Activated CD8-positive, alpha-beta T cell treated with anti-CD3 and anti-CD28 coated beads, Interleukin-2, amount 10 ng/mL, durations not matched to agents 7 days and 5 days (primary cell): ENCODE results near the gene PFN1. TPM values are rescaled to one million over a fixed set of nuclear protein-coding genes. Genes with fewer than 3 reads are reported as not detected.
A peak's percentile ranks its signal among the peaks of the same experiment; 100 is the strongest.

Experiments
- ATAC-seq: fragments of 150-1000 bp; cut with Tn5 transposase; one replicate; pipeline ENCODE4 v1.10.0; 2021; ENCODE audit warnings: moderate library complexity
- CTCF ChIA-PET: fragments of 350-600 bp; sonication (Branson Sonifier 250); formaldehyde crosslinking; loops from one replicate; lab custom pipeline; 2021; ENCODE audit warnings: antibody characterized with exemption; lab: Charles Lee
- POLR2A ChIA-PET: fragments of 350-600 bp; sonication (Branson Sonifier 250); formaldehyde crosslinking; loops from one replicate; lab custom pipeline; 2021; ENCODE audit warnings: antibody characterized with exemption; lab: Charles Lee
- DNase-seq: peaks from one replicate; pipeline ENCODE4 v3.0.0-alpha.2; 2020
- H3K27ac Mint-ChIP-seq: one replicate; pipeline ENCODE4 v1.8.0; 2021; ENCODE audit warnings: mild to moderate bottlenecking, mixed read lengths
- H3K27me3 Mint-ChIP-seq: one replicate; pipeline ENCODE4 v1.8.0; 2021; ENCODE audit warnings: low read depth, mixed read lengths
- H3K36me3 Mint-ChIP-seq: one replicate; pipeline ENCODE4 v1.8.0; 2021; ENCODE audit warnings: low read depth, mixed read lengths
- H3K4me1 Mint-ChIP-seq: one replicate; pipeline ENCODE4 v1.8.0; 2021; ENCODE audit warnings: low read depth, mixed read lengths
- H3K4me3 Mint-ChIP-seq: one replicate; pipeline ENCODE4 v1.8.0; 2021; ENCODE audit warnings: mild to moderate bottlenecking, mixed read lengths
- H3K9me3 Mint-ChIP-seq: one replicate; pipeline ENCODE4 v1.8.0; 2022; ENCODE audit warnings: mixed read lengths; ENCODE audit not compliant: insufficient read depth
- total RNA-seq, 2 experiments: library from RNA; stranded (reverse); gene quantifications; one replicate each; pipeline ENCODE4 v1.2.3, GENCODE V29; 2021

Gene PFN1
- total RNA-seq: 1,000 to 10,000 TPM; 2,493 to 2,581 TPM

DNA sequence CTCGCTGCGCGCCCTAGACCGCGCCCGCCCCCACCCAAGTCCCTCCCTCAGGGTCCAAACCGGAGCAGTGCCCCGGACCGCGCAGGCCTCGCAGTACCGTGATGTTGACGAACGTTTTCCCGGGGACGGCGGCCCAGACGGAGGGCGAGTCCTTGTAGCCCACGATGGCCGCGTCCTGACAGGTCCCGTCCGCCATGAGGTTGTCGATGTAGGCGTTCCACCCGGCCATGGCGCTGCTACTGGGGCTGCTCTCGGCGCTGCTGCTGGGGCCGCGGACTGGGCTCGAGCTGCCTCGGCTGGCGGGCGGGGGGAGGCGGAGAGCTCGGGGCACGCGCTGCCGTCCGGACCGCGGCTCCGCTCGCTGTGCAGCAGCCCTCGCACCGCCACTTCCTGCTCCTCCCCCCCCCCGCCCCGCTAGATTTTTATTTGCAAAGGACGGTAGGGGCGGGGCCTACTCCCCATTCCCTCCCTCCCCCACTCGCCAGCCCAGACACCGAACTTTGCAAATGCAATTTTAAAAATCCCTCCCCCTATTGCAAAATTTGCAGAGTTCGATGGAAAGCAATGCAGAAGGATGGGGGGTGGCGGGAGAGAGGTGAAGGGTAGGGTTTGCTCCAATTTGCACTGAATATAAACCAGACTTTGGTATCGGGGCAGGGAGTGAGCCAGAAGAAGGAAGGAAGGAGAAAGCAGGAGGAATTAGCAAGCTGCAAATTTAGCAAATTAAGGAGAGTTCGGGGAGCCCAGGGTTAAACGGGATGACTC, at the start of gene PFN1:
Gene PFN1 (minus strand): TSS at position 365 of the 765 bp plus-strand sequence. CDS start 136 bp downstream, at position 229.
- Mint-ChIP-seq H3K27ac (peak within 1 kb of the TSS; percentile 99), H3K9me3 (no peaks in the 10 kb centered on the region), H3K4me3 (peak within 1 kb of the TSS; percentile 97), H3K36me3 (peaks cover 46% of the 10 kb centered on the region), H3K27me3 (no peaks in the 10 kb centered on the region), H3K4me1 (peaks cover 44% of the 10 kb centered on the region)
- DNase-seq (peak; percentile 96), ATAC-seq (peak; percentile 33)
- CTCF ChIA-PET: interaction anchor here (1.2 to 3.5 kb wide), 3 partner anchors 9 to 39 kb away, joined by 4 to 13 read pairs (median 4); partner anchors contain the start of gene SPAG7
- POLR2A ChIA-PET: interaction anchor here (0.8 to 10.0 kb wide), 14 partner anchors 8 to 443 kb away, joined by 3 to 239 read pairs (median 5); partner anchors contain the start of genes C17orf107, CHRNE, INCA1 and KIF1C

DNA sequence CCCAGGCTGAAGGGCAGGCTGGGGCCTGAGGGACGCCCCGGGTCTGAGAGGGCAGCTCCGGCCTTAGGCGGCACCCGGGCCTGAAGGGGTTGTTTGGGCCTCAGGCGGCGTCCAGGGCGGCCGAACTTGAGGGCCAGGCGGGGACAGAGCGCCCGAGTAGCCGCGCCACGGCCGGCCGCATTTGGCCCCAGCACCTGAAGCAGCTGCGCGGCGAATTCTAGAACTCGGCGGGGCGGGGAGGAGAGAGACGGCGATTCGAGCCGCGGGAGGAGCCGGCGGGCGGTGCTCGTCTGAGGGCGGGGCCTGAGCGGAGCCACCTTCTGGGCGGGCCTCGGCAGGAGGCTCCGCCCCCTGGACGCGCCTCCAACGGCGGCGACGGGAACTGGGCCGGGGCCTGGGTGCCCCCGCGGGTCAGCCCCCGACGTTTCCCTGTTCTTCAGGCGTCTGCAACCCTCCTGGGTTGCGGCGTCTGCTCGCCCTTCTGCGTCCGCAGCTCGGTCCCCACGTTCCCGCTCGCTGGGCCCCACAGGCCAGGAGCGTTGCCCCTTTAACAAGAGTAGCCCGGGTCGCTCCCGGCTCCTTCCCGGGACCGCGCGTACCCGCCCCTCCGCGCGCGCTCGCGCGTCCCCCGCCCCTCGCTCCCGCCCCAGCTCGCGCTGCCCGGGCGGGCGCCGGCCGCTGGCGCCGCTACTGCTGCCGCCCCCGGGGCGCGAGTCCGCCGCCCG, 49.1 kb upstream of the PFN1 start, which contains the start of the genes INCA1 and KIF1C:
Gene INCA1 (minus strand): TSS at position 221 of the 725 bp plus-strand sequence. CDS start 3,085 bp downstream, outside the sequence.
Gene KIF1C (plus strand): TSS at position 649 of the 725 bp plus-strand sequence. CDS start 2,297 bp downstream, outside the sequence.
- Mint-ChIP-seq H3K27ac (peak within 1 kb of the TSS; percentile 84), H3K4me1 (peaks cover 18% of the 10 kb centered on the region), H3K27me3 (peaks cover 6% of the 10 kb centered on the region), H3K9me3 (no peaks in the 10 kb centered on the region), H3K36me3 (peaks cover 18% of the 10 kb centered on the region), H3K4me3 (peak within 1 kb of the TSS; percentile 81)
- CTCF ChIA-PET: interaction anchor here (1.1 to 1.8 kb wide), 4 partner anchors 9 to 89 kb away, joined by 3 to 13 read pairs (median 5); partner anchors contain the start of gene CAMTA2
- POLR2A ChIA-PET: interaction anchor here (0.7 to 2.6 kb wide), 6 partner anchors 9 to 194 kb away, joined by 3 to 10 read pairs (median 8); partner anchors contain the start of genes PFN1, RNF167, SLC25A11 and ZNF594
- DNase-seq (peak; percentile 94), ATAC-seq (peak; percentile 92)

DNA sequence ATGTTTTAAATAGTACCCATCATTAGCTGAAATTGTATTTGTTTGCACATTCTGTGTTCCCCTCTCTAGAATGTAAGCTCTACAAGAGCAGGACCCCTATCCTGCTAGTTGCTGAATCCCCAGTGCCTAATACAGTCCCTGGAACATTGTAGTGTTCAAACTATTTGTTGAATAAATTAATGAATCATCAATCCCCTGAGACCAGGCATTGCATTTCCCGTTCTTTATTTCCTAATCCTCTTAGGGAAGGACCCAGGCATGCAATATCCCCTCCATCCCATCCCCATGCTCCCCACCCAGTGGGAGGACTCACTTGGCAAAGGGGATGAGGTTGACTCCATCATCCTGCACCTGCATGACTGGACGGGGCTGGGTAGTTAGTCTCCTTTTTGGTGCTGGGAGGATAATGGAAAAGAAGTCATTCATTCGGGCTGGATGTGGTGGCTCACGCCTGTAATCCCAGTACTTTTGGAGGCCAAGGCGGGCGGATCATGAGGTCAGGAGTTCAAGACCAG, 45.8 kb upstream of the PFN1 start:
- no peak for DNase-seq

GRCh38 chr17:4987767-4988567, 39.6 kb upstream of the PFN1 start:
- ATAC-seq: no peak
- H3K4me1 Mint-ChIP-seq: peaks cover 41% of the 10 kb centered on the region
- POLR2A ChIA-PET: interaction anchor here (0.6 to 2.4 kb wide), 7 partner anchors 9 to 47 kb away, joined by 3 to 10 read pairs (median 4); partner anchors contain the start of genes INCA1, KIF1C, RNF167 and SLC25A11

More for the DNA sequence above, 45.8 kb upstream of the PFN1 start:
- peaks cover 6% of the 10 kb centered on the region for H3K27me3 Mint-ChIP-seq
- no peak for ATAC-seq
- POLR2A ChIA-PET: interaction anchor here (0.8 to 1.2 kb wide), 2 partner anchors 7 to 85 kb away, joined by 3 to 4 read pairs; partner anchors contain the start of gene ZFP3
- peaks cover 19% of the 10 kb centered on the region for H3K4me1 Mint-ChIP-seq
- CTCF ChIA-PET: no interaction called here
- no peak overlapping the region for H3K4me3 Mint-ChIP-seq
- no peaks in the 10 kb centered on the region for H3K9me3 Mint-ChIP-seq
- H3K27ac Mint-ChIP-seq: no peak overlapping the region
- peaks cover 8% of the 10 kb centered on the region for H3K36me3 Mint-ChIP-seq

GRCh38 chr17:4986951-4987766, 38.8 kb upstream of the PFN1 start, which contains the start of gene CAMTA2:
Gene CAMTA2 (minus strand): TSS chr17:4987675. CDS start chr17:4986222, 1,453 bp downstream.
- Mint-ChIP-seq H3K4me3 (peak within 1 kb of the TSS; percentile 88), H3K36me3 (peaks cover 22% of the 10 kb centered on the region), H3K27me3 (no peaks in the 10 kb centered on the region), H3K4me1 (peaks cover 41% of the 10 kb centered on the region), H3K27ac (peak within 1 kb of the TSS; percentile 92), H3K9me3 (no peaks in the 10 kb centered on the region)
- DNase-seq (peak; percentile 91), ATAC-seq (peak; percentile 89)
- CTCF ChIA-PET: interaction anchor here (0.5 to 5.6 kb wide), 19 partner anchors 8 to 1764 kb away, joined by 3 to 23 read pairs (median 6); partner anchors contain the start of genes CHRNE, INCA1, KIF1C and RNF167
- POLR2A ChIA-PET: interaction anchor here (0.8 to 2.4 kb wide), 9 partner anchors 8 to 46 kb away, joined by 3 to 10 read pairs (median 4); partner anchors contain the start of genes INCA1, KIF1C, RNF167 and SLC25A11

More at GRCh38 chr17:4987767-4988567, 39.6 kb upstream of the PFN1 start:
- Mint-ChIP-seq H3K27ac (peak overlapping the region; percentile 92), H3K4me3 (peak overlapping the region; percentile 88), H3K36me3 (peaks cover 14% of the 10 kb centered on the region), H3K27me3 (no peaks in the 10 kb centered on the region), H3K9me3 (no peaks in the 10 kb centered on the region)
- DNase-seq: no peak
- CTCF ChIA-PET: interaction anchor here (0.5 to 5.6 kb wide), 17 partner anchors 9 to 596 kb away, joined by 3 to 23 read pairs (median 6); partner anchors contain the start of genes INCA1, KIF1C, RNF167 and SLC25A11

DNA sequence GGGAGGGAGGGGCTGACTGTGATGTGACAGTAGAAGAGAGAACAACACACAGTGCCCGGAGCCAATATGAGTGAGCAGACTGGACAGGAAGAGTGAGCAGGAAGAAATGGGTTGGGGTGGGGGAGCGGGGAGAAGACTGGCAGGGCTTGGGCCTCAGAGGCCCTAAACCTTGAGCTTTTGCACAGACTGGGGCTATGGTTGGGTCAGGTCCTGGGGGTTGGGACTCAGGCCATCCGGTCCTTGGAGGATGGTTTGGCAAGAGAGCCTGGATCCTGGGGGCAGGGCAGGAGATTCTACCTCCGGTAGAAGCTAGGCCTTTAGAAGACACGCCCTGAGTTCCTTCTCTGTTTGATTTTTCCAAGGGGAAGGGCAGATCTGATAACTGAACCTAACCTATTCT, 38.1 kb upstream of the PFN1 start:
- ChIA-PET POLR2A (interaction anchor here (0.8 to 2.3 kb wide), 7 partner anchors 8 to 46 kb away, joined by 3 to 9 read pairs (median 4); partner anchors contain the start of genes INCA1, KIF1C, RNF167 and SLC25A11), CTCF (interaction anchor here (0.5 to 5.6 kb wide), 11 partner anchors 11 to 1764 kb away, joined by 3 to 23 read pairs (median 7); partner anchors contain the start of genes CHRNE, INCA1, KIF1C and RNF167)
- Mint-ChIP-seq H3K36me3 (peaks cover 29% of the 10 kb centered on the region), H3K9me3 (no peaks in the 10 kb centered on the region), H3K4me1 (peaks cover 41% of the 10 kb centered on the region), H3K27ac (peak overlapping the region; percentile 92), H3K4me3 (peak overlapping the region; percentile 88), H3K27me3 (no peaks in the 10 kb centered on the region)
- DNase-seq: no peak
- no peak for ATAC-seq

- peaks cover 53% of the 10 kb centered on the region for H3K36me3 Mint-ChIP-seq
- H3K9me3 Mint-ChIP-seq: no peaks in the 10 kb centered on the region
- no peak overlapping the region for H3K4me3 Mint-ChIP-seq
- POLR2A ChIA-PET: no interaction called here
- no peaks in the 10 kb centered on the region for H3K27me3 Mint-ChIP-seq
- peaks cover 32% of the 10 kb centered on the region for H3K4me1 Mint-ChIP-seq
- ATAC-seq: no peak
- no peak for DNase-seq
- CTCF ChIA-PET: no interaction called here
- H3K27ac Mint-ChIP-seq: peak overlapping the region; percentile 0
Measured at GRCh38 chr17:4982305-4982704, 34.0 kb upstream of the PFN1 start.

DNA sequence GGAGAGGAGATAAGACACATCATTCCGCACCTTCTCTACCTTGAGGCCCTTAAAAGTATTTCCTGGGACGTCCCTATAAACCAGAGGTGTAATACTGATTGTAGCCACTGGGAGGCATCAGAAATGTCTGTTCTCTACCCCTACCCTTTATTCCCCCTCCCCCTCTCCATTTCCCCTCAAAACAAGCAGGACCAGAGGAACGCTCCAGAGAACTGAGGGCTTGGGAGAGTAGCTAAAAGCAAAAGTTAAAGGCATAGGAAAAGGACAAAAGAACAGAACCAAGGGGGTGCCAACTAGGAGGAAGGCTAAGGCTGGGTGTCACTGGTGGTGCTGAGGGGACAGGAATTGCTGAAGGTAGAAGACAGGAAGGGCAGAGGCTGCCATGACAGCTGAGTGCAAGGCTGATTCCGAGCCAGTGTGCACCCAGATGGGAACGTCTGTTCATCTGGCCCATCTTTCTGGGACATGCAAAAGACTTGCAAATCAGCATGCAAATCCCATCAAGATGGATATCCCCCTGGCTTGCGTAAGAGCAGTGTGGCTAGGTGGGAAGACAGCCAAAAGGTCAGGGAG, 32.4 kb upstream of the PFN1 start:
- Mint-ChIP-seq H3K4me1 (peaks cover 21% of the 10 kb centered on the region), H3K9me3 (no peaks in the 10 kb centered on the region), H3K36me3 (peaks cover 59% of the 10 kb centered on the region), H3K4me3 (no peak overlapping the region), H3K27ac (peak overlapping the region; percentile 75), H3K27me3 (no peaks in the 10 kb centered on the region)
- ChIA-PET POLR2A (interaction anchor here (0.6 to 2.5 kb wide), 3 partner anchors 13 to 80 kb away, joined by 3 to 11 read pairs (median 3); partner anchors contain the start of gene SPAG7), CTCF (interaction anchor here (0.6 to 4.1 kb wide), 18 partner anchors 9 to 278 kb away, joined by 3 to 30 read pairs (median 5); partner anchors contain the start of genes CHRNE, RNF167, SLC25A11 and SPAG7)
- peak; percentile 70 for DNase-seq
- ATAC-seq: peak; percentile 70

GRCh38 chr17:4978726-4979125, 30.4 kb upstream of the PFN1 start:
- ATAC-seq (no peak), DNase-seq (no peak)
- Mint-ChIP-seq H3K4me3 (no peak overlapping the region), H3K36me3 (peaks cover 67% of the 10 kb centered on the region), H3K27me3 (no peaks in the 10 kb centered on the region), H3K27ac (no peak overlapping the region), H3K4me1 (peaks cover 20% of the 10 kb centered on the region), H3K9me3 (no peaks in the 10 kb centered on the region)
- ChIA-PET POLR2A (interaction anchor here (0.7 to 2.5 kb wide), 2 partner anchors 11 to 33 kb away, joined by 3 to 11 read pairs; partner anchors contain the start of gene SPAG7), CTCF (interaction anchor here (0.6 to 4.1 kb wide), 5 partner anchors 9 to 83 kb away, joined by 3 to 23 read pairs (median 6); partner anchors contain the start of gene CAMTA2)
